A549 (cell line): ENCODE results near the gene MEGF8. TPM values are rescaled to one million over a fixed set of nuclear protein-coding genes. Genes with fewer than 3 reads are reported as not detected.
"Not testable (repeated sequence)": the region's sequence is repeated elsewhere in the genome, so short reads cannot be mapped to it uniquely, and the experiment has no call there.

Experiments
- ATAC-seq, 2 experiments: fragments of 200-7000 bp in 1 of 2; fragments of >200 bp in 1 of 2; cut with Nextera tagmentation in 1 of 2; cut with Tn5 transposase in 1 of 2; 3 replicates each; pipeline versions ENCODE4 v1.8.0 to v1.9.1; 2018 to 2020; ENCODE audit warnings: mild to moderate bottlenecking in 1 of 2, moderate library complexity in 1 of 2
- CTCF ChIA-PET: fragments of 300-600 bp; sonication (Branson Sonifier 250); formaldehyde crosslinking; extraction: SDS; loops from one replicate; lab custom pipeline; 2021; ENCODE audit warnings: antibody characterized with exemption, inconsistent platforms; lab: Yijun Ruan, JAX
- POLR2A ChIA-PET: fragments of 350-600 bp; formaldehyde crosslinking; extraction: SDS; loops from one replicate; lab custom pipeline; 2021; ENCODE audit warnings: antibody characterized with exemption, inconsistent platforms; lab: Yijun Ruan, JAX
- DNase-seq, 2 experiments: peaks; one replicate each; pipeline versions ENCODE4 v3.0.0 to v3.0.0-alpha.2; 2011 to 2016; ENCODE audit warnings: low read depth in 1 of 2, low spot score in 1 of 2
- FAIRE-seq: peaks from 2 replicates; lab custom pipeline; 2011; peaks lifted over from hg19 to GRCh38; lab: Jason Lieb, UNC
- H3K27ac ChIP-seq, 2 experiments: fragments of >200 bp; sonication (Bioruptor Twin); formaldehyde crosslinking; 3 replicates each; pipeline ENCODE4 v1.5.1; 2016 to 2017
- H3K4me1 ChIP-seq: fragments of >200 bp; sonication (Bioruptor Twin); formaldehyde crosslinking; 3 replicates; pipeline ENCODE4 v1.6.1; 2016
- H3K4me2 ChIP-seq: fragments of >200 bp; sonication (Bioruptor Twin); formaldehyde crosslinking; 3 replicates; pipeline ENCODE4 v1.6.1; 2016
- H3K4me3 ChIP-seq: fragments of >200 bp; sonication (Bioruptor Twin); formaldehyde crosslinking; 3 replicates; pipeline ENCODE4 v1.5.1; 2016
- H3K9me3 ChIP-seq: fragments of >200 bp; sonication (Bioruptor Twin); formaldehyde crosslinking; 3 replicates; pipeline ENCODE4 v1.6.1; 2016
- CBX8 ChIP-seq: fragments of 200-600 bp; sonication (generic); IDR thresholded peaks from 2 replicates; pipeline ENCODE4 v1.6.1; 2016
- EHF ChIP-seq: fragments of 250-450 bp; sonication (Bioruptor Pico); IDR thresholded peaks from 2 replicates; pipeline ENCODE4 v1.5.0; 2020; ENCODE audit warnings: mild to moderate bottlenecking
- EP300 ChIP-seq, 2 experiments: fragments of >200 bp; sonication (Bioruptor Twin); formaldehyde crosslinking; IDR thresholded peaks; 2 replicates in 1 of 2; 3 replicates in 1 of 2; pipeline ENCODE4 v1.6.1; 2016 to 2017
- ESRRA ChIP-seq: fragments of 150-350 bp; IDR thresholded peaks from 2 replicates; pipeline ENCODE4 v1.6.1; 2014; ENCODE audit warnings: mild to moderate bottlenecking, low read length, borderline replicate concordance
- FOXS1 ChIP-seq: fragments of 250-450 bp; sonication (Bioruptor Pico); IDR thresholded peaks from 2 replicates; pipeline ENCODE4 v1.5.0; 2020; ENCODE audit warnings: mild to moderate bottlenecking, moderate library complexity
- GATA3 ChIP-seq: IDR thresholded peaks from 2 replicates; pipeline ENCODE4 v1.6.1; 2012; ENCODE audit warnings: borderline replicate concordance
- HDAC2 ChIP-seq: fragments of 200-600 bp; sonication (generic); IDR thresholded peaks from 2 replicates; pipeline ENCODE4 v1.6.1; 2016
- HEYL ChIP-seq: fragments of 250-450 bp; sonication (Bioruptor Pico); IDR thresholded peaks from 2 replicates; pipeline ENCODE4 v1.8.0; 2021; ENCODE audit warnings: mild to moderate bottlenecking, moderate library complexity
- HOXB13 ChIP-seq: fragments of 250-450 bp; sonication (Bioruptor Pico); IDR thresholded peaks from 2 replicates; pipeline ENCODE4 v1.5.0; 2020; ENCODE audit warnings: low read depth, mild to moderate bottlenecking, moderate library complexity
- JUNB ChIP-seq: fragments of >200 bp; sonication (Bioruptor Twin); formaldehyde crosslinking; IDR thresholded peaks from 2 replicates; pipeline ENCODE4 v1.6.1; 2016
- KDM1A ChIP-seq: fragments of 200-600 bp; sonication (generic); IDR thresholded peaks from 2 replicates; pipeline ENCODE4 v1.6.1; 2016; ENCODE audit warnings: low read depth, mild to moderate bottlenecking
- MAZ ChIP-seq: fragments of 150-350 bp; IDR thresholded peaks from 2 replicates; pipeline ENCODE4 v1.6.1; 2014; ENCODE audit warnings: antibody characterized with exemption, low read depth, low read length, borderline replicate concordance
- NR3C1 ChIP-seq: fragments of >200 bp; sonication (Bioruptor Twin); formaldehyde crosslinking; IDR thresholded peaks from 3 replicates; pipeline ENCODE4 v1.6.1; 2017
- PHF8 ChIP-seq: fragments of 200-600 bp; sonication (generic); IDR thresholded peaks from 2 replicates; pipeline ENCODE4 v1.6.1; 2016; ENCODE audit warnings: low read depth, mild to moderate bottlenecking, antibody characterized with exemption, moderate library complexity, borderline replicate concordance
- RCOR1 ChIP-seq: fragments of 150-350 bp; IDR thresholded peaks from 2 replicates; pipeline ENCODE4 v1.6.1; 2014; ENCODE audit warnings: antibody characterized with exemption, low read length, low read depth
- RFX5 ChIP-seq: fragments of 450-650 bp; IDR thresholded peaks from 2 replicates; pipeline ENCODE4 v1.7.1; 2014; ENCODE audit warnings: antibody characterized with exemption, mild to moderate bottlenecking, moderate library complexity
- SMC3 ChIP-seq: fragments of >200 bp; sonication (Bioruptor Twin); formaldehyde crosslinking; IDR thresholded peaks from 3 replicates; pipeline ENCODE4 v1.6.1; 2018; ENCODE audit warnings: inconsistent platforms
- SREBF2 ChIP-seq: fragments of 450-650 bp; IDR thresholded peaks from 2 replicates; pipeline ENCODE4 v1.6.1; 2014; ENCODE audit warnings: mild to moderate bottlenecking, moderate library complexity
- TFCP2L1 ChIP-seq: fragments of 250-450 bp; sonication (Bioruptor Pico); IDR thresholded peaks from 2 replicates; pipeline ENCODE4 v1.5.0; 2021; ENCODE audit warnings: mild to moderate bottlenecking
- TP53 ChIP-seq: fragments of 250-450 bp; sonication (Bioruptor Pico); IDR thresholded peaks from 2 replicates; pipeline ENCODE4 v1.5.0; 2021; ENCODE audit warnings: mild to moderate bottlenecking, moderate library complexity
- ZC3H11A ChIP-seq: fragments of 450-650 bp; IDR thresholded peaks from 2 replicates; pipeline ENCODE4 v1.6.1; 2014; ENCODE audit warnings: antibody characterized with exemption, mild to moderate bottlenecking
- ZNF302 ChIP-seq: fragments of 250-450 bp; sonication (Bioruptor Pico); IDR thresholded peaks from 2 replicates; pipeline ENCODE4 v1.9.0; 2021; ENCODE audit warnings: inconsistent platforms, mild to moderate bottlenecking, moderate library complexity
- WGBS: methylation state at CpG from one replicate; pipeline ENCODE4 v1.1.6; 2017; ENCODE audit errors: missing lambda C conversion rate; 5-methylcytosine and 5-hydroxymethylcytosine counted together
- polyA plus RNA-seq, 4 experiments: library from polyadenylated mRNA; depleted of rRNA in 3 of 4; stranded (reverse); fragments of >200 nt; fragmentation: RNase III in 1 of 4; extraction: RNeasy Plus Mini Kit Qiagen cat#74134 plus additional on column Dnase treatment in 1 of 4; gene quantifications; 2 replicates in 3 of 4; 3 replicates in 1 of 4; pipeline ENCODE4 v1.2.3, GENCODE V29; 2011 to 2017
- TF ChIP-seq, protein P1 (sequence below): fragments of 450-650 bp; IDR thresholded peaks from 2 replicates; pipeline ENCODE4 v1.6.1; 2014; ENCODE audit warnings: antibody characterized with exemption
- TF ChIP-seq, protein P2 (sequence below): fragments of >200 bp; sonication (Bioruptor Twin); formaldehyde crosslinking; IDR thresholded peaks from 3 replicates; pipeline ENCODE4 v1.6.1; 2016
- TF ChIP-seq, protein P3 (sequence below): IDR thresholded peaks from 2 replicates; pipeline ENCODE4 v1.6.1; 2012
- TF ChIP-seq, protein P4 (sequence below): fragments of 150-350 bp; IDR thresholded peaks from 2 replicates; pipeline ENCODE4 v1.6.1; 2014; ENCODE audit warnings: low read depth, mild to moderate bottlenecking, low read length

The MEGF8 gene
- polyA plus RNA-seq, 2 of the 4 experiments (the other 2 are of a cell fraction): 10.4 to 27.2 TPM

DNA sequence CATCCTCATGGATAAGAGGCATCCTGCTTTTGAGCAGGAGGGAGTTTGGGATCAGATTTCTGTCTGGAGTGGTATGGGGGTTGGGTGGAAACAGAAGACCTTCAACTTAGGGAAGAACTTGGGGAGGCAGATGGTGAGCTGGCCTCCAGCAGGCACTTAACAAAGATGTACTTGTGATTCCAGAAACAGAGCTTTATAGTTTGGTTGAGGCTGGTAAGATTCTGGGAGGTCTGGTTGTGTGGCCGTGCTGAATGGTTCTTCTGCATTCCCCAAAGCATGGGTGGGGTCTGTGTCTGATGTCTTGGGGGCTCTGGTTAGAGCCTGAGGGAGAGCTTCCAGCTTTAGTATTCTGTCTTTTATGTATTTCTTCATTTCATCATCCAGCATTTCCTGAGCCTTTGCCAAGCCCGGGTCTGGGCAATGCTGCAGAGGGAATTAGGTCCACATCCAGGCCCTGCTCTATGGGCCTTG, 4.8 kb downstream of the MEGF8 start:
- ATAC-seq: no peak
- FAIRE-seq: no peak
- Histone ChIP-seq H3K4me3 (no peak overlapping the region), H3K9me3 (no peaks in the 10 kb centered on the region), H3K4me2 (no peak overlapping the region), H3K4me1 (peaks cover 12% of the 10 kb centered on the region; the same call in 2 of the 3 replicates), H3K27ac (no peak overlapping the region)
- ChIA-PET CTCF (interaction anchor here (0.6 to 5.3 kb wide), 15 partner anchors 9 to 396 kb away, joined by 3 to 27 read pairs (median 4); no protein-coding TSS in a partner anchor), POLR2A (interaction anchor here (0.6 kb wide), 1 partner anchor 83 kb away, joined by 5 read pairs; no protein-coding TSS in a partner anchor)
- TF ChIP-seq RFX5 (no peak), GATA3 (no peak), FOXS1 (CRISPR knock-in tag) (no peak), EHF (CRISPR knock-in tag) (no peak), CBX8 (no peak), NR3C1 (no peak), HOXB13 (CRISPR knock-in tag) (no peak), ESRRA (no peak), SMC3 (no peak), HEYL (CRISPR knock-in tag) (no peak), EP300 (IDR thresholded peaks at IDR 0.05) (no peak), HDAC2 (no peak), TP53 (CRISPR knock-in tag) (no peak)
- TF ChIP-seq, protein P1, sequence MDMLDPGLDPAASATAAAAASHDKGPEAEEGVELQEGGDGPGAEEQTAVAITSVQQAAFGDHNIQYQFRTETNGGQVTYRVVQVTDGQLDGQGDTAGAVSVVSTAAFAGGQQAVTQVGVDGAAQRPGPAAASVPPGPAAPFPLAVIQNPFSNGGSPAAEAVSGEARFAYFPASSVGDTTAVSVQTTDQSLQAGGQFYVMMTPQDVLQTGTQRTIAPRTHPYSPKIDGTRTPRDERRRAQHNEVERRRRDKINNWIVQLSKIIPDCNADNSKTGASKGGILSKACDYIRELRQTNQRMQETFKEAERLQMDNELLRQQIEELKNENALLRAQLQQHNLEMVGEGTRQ: no peak
- TF ChIP-seq, protein P2, sequence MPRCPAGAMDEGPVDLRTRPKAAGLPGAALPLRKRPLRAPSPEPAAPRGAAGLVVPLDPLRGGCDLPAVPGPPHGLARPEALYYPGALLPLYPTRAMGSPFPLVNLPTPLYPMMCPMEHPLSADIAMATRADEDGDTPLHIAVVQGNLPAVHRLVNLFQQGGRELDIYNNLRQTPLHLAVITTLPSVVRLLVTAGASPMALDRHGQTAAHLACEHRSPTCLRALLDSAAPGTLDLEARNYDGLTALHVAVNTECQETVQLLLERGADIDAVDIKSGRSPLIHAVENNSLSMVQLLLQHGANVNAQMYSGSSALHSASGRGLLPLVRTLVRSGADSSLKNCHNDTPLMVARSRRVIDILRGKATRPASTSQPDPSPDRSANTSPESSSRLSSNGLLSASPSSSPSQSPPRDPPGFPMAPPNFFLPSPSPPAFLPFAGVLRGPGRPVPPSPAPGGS: no peak
- WGBS: 64% methylated on average over 2 of the region's 2 CpGs
- no peak for DNase-seq

DNA sequence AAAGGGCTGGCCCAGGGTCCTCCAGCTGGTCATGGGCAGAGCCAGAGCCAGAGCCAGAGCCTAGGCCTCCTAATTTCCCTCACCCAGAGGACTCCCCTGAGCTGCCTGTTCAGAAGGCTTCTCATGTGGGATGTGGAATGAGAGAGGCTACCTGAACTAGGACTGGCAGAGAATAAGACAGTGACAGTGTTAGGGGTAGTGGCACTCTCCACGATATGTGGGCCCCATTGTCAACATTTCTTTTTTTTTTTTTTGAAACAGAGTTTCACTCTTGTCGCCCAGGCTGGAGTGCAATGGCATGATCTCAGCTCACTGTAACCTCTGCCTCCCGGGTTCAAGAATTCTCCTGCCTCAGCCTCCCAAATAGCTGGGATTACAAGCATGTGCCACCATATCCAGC, 5.9 kb downstream of the MEGF8 start:
- H3K27ac ChIP-seq, H3K4me3 ChIP-seq, H3K4me2 ChIP-seq, ATAC-seq, DNase-seq, FAIRE-seq, H3K9me3 ChIP-seq, POLR2A ChIA-PET: not testable (repeated sequence)
- WGBS: 94% methylated on average over 3 of the region's 3 CpGs
- H3K4me1 ChIP-seq: peaks cover 11% of the 10 kb centered on the region; the same call in 2 of the 3 replicates
- CTCF ChIA-PET: interaction anchor here (0.6 to 5.3 kb wide), 14 partner anchors 10 to 86 kb away, joined by 3 to 27 read pairs (median 3); no protein-coding TSS in a partner anchor

DNA sequence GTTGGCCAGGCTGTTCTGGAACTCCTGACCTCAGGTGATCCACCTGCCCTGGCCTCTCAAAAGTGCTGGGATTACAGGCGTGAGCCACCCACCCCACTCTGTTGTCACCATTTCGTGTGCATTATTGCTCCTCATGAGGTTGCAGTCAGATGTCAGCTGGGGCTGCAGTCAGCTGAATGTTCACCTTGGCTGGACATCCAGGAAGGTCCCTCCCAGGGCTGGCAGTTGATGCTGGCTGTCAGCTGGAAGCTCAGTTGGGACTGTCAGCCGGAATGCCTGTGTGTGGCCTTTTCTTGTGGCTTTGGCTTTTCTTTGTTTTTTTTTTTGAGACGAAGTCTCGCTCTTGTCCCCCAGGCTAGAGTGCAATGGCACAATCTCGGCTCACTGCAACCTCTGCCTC, 6.6 kb downstream of the MEGF8 start:
- no peak overlapping the region for H3K27ac ChIP-seq
- ChIA-PET POLR2A (no interaction called here), CTCF (interaction anchor here (0.7 to 5.3 kb wide), 9 partner anchors 10 to 223 kb away, joined by 3 to 27 read pairs (median 6); no protein-coding TSS in a partner anchor)
- no peak overlapping the region for H3K4me3 ChIP-seq
- no peak overlapping the region for H3K4me2 ChIP-seq
- H3K9me3 ChIP-seq: no peaks in the 10 kb centered on the region
- no peak for DNase-seq
- WGBS: 90% methylated on average over 6 of the region's 6 CpGs
- TF ChIP-seq PHF8: no peak
- no peak for ATAC-seq
- no peak for FAIRE-seq
- peaks cover 4% of the 10 kb centered on the region; the same call in 2 of the 3 replicates for H3K4me1 ChIP-seq

DNA sequence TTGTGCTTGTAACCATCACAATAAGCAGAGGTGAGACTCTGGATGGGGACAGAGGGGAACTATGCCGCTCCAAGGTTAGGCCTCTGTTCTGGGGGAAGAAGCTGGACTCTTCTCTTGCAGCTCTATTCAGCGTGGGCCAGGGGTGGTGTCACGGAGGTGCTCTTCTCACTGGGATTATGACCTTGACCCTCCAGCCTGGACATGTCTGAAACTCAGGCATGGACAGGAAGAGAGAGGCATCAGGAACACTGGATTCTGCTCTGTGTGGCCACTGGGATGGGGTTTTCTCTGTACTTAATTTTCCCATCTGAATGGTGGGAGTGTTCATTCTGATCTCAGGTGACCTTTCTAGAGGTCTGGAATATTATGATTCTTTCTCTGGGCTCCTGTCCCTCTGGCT, 7.6 kb downstream of the MEGF8 start:
- no peak for FAIRE-seq
- WGBS: 88% methylated on average over 3 of the region's 3 CpGs
- POLR2A ChIA-PET: no interaction called here
- TF ChIP-seq ZNF302 (CRISPR knock-in tag) (no peak), RFX5 (no peak), TFCP2L1 (no peak), MAZ (no peak), ZC3H11A (no peak), JUNB (no peak), KDM1A (no peak), HEYL (CRISPR knock-in tag) (no peak), SREBF2 (no peak), NR3C1 (no peak), RCOR1 (no peak)
- TF ChIP-seq, protein P3, sequence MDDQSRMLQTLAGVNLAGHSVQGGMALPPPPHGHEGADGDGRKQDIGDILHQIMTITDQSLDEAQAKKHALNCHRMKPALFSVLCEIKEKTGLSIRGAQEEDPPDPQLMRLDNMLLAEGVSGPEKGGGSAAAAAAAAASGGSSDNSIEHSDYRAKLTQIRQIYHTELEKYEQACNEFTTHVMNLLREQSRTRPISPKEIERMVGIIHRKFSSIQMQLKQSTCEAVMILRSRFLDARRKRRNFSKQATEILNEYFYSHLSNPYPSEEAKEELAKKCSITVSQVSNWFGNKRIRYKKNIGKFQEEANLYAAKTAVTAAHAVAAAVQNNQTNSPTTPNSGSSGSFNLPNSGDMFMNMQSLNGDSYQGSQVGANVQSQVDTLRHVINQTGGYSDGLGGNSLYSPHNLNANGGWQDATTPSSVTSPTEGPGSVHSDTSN: no peak
- TF ChIP-seq, protein P4, sequence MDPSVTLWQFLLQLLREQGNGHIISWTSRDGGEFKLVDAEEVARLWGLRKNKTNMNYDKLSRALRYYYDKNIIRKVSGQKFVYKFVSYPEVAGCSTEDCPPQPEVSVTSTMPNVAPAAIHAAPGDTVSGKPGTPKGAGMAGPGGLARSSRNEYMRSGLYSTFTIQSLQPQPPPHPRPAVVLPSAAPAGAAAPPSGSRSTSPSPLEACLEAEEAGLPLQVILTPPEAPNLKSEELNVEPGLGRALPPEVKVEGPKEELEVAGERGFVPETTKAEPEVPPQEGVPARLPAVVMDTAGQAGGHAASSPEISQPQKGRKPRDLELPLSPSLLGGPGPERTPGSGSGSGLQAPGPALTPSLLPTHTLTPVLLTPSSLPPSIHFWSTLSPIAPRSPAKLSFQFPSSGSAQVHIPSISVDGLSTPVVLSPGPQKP: no peak
- CTCF ChIA-PET: interaction anchor here (0.6 to 5.3 kb wide), 8 partner anchors 9 to 224 kb away, joined by 3 to 27 read pairs (median 7); no protein-coding TSS in a partner anchor
- no peak for ATAC-seq
- Histone ChIP-seq H3K4me1 (no peaks in the 10 kb centered on the region), H3K27ac (no peak overlapping the region), H3K4me3 (no peak overlapping the region), H3K9me3 (no peaks in the 10 kb centered on the region), H3K4me2 (no peak overlapping the region)
- DNase-seq: no peak
